Natural killer cell (primary cell): ENCODE results near the gene VCX. TPM values are rescaled to one million over a fixed set of nuclear protein-coding genes. Genes with fewer than 3 reads are reported as not detected.

Experiments
- ATAC-seq, 3 donors: fragments of 150-1000 bp in 2 of 3; fragments of 200-7000 bp in 1 of 3; cut with Tn5 transposase; 1 replicate in 1 of 3; 2 replicates in 2 of 3; pipeline ENCODE4 v1.10.0; 2021; ENCODE audit warnings: mild to moderate bottlenecking in 2 of 3, moderate library complexity in 2 of 3
- DNase-seq, 2 donors: peaks; one replicate each; pipeline versions ENCODE4 v3.0.0 to v3.0.0-alpha.2; 2013 to 2021; ENCODE audit warnings: mixed read lengths in 1 of 2
- H3K27ac ChIP-seq: one replicate; pipeline ENCODE4 v1.5.1; 2013; ENCODE audit warnings: mild to moderate bottlenecking, low read length
- H3K27me3 ChIP-seq: one replicate; pipeline ENCODE4 v1.6.1; 2013; ENCODE audit warnings: low read length; ENCODE audit not compliant: control insufficient read depth, insufficient read depth
- H3K36me3 ChIP-seq: one replicate; pipeline ENCODE4 v1.6.1; 2013; ENCODE audit warnings: low read length; ENCODE audit not compliant: control insufficient read depth, insufficient read depth
- H3K4me1 ChIP-seq: one replicate; pipeline ENCODE4 v1.6.1; 2013; ENCODE audit warnings: low read length; ENCODE audit not compliant: control insufficient read depth, insufficient read depth
- H3K4me3 ChIP-seq: one replicate; pipeline ENCODE4 v1.5.1; 2013; ENCODE audit warnings: low read length
- H3K9me3 ChIP-seq: one replicate; pipeline ENCODE4 v1.6.1; 2013; ENCODE audit warnings: low read length; ENCODE audit not compliant: control insufficient read depth, insufficient read depth
- H3K27ac Mint-ChIP-seq, 2 donors: one replicate each; pipeline ENCODE4 v1.8.0; 2022; ENCODE audit warnings: mild to moderate bottlenecking in 2 of 2, mixed read lengths in 2 of 2, moderate library complexity in 1 of 2
- H3K27me3 Mint-ChIP-seq, 2 donors: one replicate each; pipeline ENCODE4 v1.8.0; 2022; ENCODE audit warnings: low read depth in 2 of 2, mixed read lengths in 2 of 2
- H3K36me3 Mint-ChIP-seq: one replicate; pipeline ENCODE4 v1.8.0; 2022; ENCODE audit warnings: mixed read lengths
- H3K4me1 Mint-ChIP-seq, 2 donors: one replicate each; pipeline ENCODE4 v1.8.0; 2022; ENCODE audit warnings: mixed read lengths in 2 of 2
- H3K4me3 Mint-ChIP-seq: one replicate; pipeline ENCODE4 v1.8.0; 2022; ENCODE audit warnings: mild to moderate bottlenecking, moderate library complexity, mixed read lengths
- H3K9me3 Mint-ChIP-seq, 2 donors: one replicate each; pipeline ENCODE4 v1.8.0; 2022; ENCODE audit warnings: mixed read lengths in 2 of 2
- WGBS: methylation state at CpG from one replicate; pipeline ENCODE4 v1.1.7; 2013; ENCODE audit warnings: missing lambda C conversion rate; ENCODE audit not compliant: insufficient coverage; 5-methylcytosine and 5-hydroxymethylcytosine counted together
- intact Hi-C: fragments of 100-400 bp; cut with micrococcal nuclease; formaldehyde crosslinking; loops from one replicate; pipeline ENCODE4 v1.14.2; 2022
- total RNA-seq, 4 donors: library from RNA; stranded (reverse); fragments of 120-200 nt in 1 of 4; gene quantifications; one replicate each; pipeline versions ENCODE4 v1.2.3 to v1.2.4, GENCODE V29; 2013 to 2022
- TF ChIP-seq, protein P1 (sequence below): fragments of 200-600 bp; IDR thresholded peaks from one replicate; pipeline ENCODE4 v1.8.0; 2022; ENCODE audit warnings: antibody characterized with exemption

Gene VCX
- total RNA-seq, 3 donors from 2014 or later (not counting 1 experiment from before 2014, with no cell fraction given): not detected

- H3K4me1 Mint-ChIP-seq: no peaks in the 10 kb centered on the region
- Histone ChIP-seq H3K4me1 (no peaks in the 10 kb centered on the region), H3K36me3 (no peaks in the 10 kb centered on the region), H3K9me3 (no peaks in the 10 kb centered on the region), H3K27me3 (no peaks in the 10 kb centered on the region), H3K4me3 (no peak overlapping the region), H3K27ac (no peak overlapping the region)
- no peaks in the 10 kb centered on the region for H3K9me3 Mint-ChIP-seq
- ATAC-seq (no peak), DNase-seq (no peak)
- H3K27ac Mint-ChIP-seq: no peak overlapping the region
- no peaks in the 10 kb centered on the region for H3K36me3 Mint-ChIP-seq
- TF ChIP-seq, protein P1, sequence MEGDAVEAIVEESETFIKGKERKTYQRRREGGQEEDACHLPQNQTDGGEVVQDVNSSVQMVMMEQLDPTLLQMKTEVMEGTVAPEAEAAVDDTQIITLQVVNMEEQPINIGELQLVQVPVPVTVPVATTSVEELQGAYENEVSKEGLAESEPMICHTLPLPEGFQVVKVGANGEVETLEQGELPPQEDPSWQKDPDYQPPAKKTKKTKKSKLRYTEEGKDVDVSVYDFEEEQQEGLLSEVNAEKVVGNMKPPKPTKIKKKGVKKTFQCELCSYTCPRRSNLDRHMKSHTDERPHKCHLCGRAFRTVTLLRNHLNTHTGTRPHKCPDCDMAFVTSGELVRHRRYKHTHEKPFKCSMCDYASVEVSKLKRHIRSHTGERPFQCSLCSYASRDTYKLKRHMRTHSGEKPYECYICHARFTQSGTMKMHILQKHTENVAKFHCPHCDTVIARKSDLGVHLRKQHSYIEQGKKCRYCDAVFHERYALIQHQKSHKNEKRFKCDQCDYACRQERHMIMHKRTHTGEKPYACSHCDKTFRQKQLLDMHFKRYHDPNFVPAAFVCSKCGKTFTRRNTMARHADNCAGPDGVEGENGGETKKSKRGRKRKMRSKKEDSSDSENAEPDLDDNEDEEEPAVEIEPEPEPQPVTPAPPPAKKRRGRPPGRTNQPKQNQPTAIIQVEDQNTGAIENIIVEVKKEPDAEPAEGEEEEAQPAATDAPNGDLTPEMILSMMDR: no peak
- H3K4me3 Mint-ChIP-seq: no peak overlapping the region
- H3K27me3 Mint-ChIP-seq: no peaks in the 10 kb centered on the region
- intact Hi-C loops: no loop called here
- WGBS: 91% methylated on average over 2 of the region's 2 CpGs
These were observed 34.0 kb downstream of the VCX start for GRCh38 chrX:7876957-7877356.

GRCh38 chrX:7889135-7889534 lies 46.2 kb downstream of the VCX start:
- Mint-ChIP-seq H3K27me3 (peaks cover 0 to 8% of the 10 kb centered on the region in 2 donors), H3K36me3 (no peaks in the 10 kb centered on the region), H3K4me3 (no peak overlapping the region), H3K4me1 (no peaks in the 10 kb centered on the region), H3K9me3 (peaks cover 2 to 3% of the 10 kb centered on the region in 2 donors), H3K27ac (no peak overlapping the region)
- no peaks in the 10 kb centered on the region for H3K36me3 ChIP-seq
- TF ChIP-seq, protein P1: no peak
- no peak overlapping the region for H3K27ac ChIP-seq
- no peak for ATAC-seq
- intact Hi-C loops: no loop called here
- DNase-seq: peak in 1 of 2 donors; percentile 5
- no peaks in the 10 kb centered on the region for H3K9me3 ChIP-seq
- H3K27me3 ChIP-seq: no peaks in the 10 kb centered on the region
- H3K4me1 ChIP-seq: no peaks in the 10 kb centered on the region
- H3K4me3 ChIP-seq: no peak overlapping the region
- WGBS: no CpG with 5 or more reads among the region's 2 CpGs

DNA sequence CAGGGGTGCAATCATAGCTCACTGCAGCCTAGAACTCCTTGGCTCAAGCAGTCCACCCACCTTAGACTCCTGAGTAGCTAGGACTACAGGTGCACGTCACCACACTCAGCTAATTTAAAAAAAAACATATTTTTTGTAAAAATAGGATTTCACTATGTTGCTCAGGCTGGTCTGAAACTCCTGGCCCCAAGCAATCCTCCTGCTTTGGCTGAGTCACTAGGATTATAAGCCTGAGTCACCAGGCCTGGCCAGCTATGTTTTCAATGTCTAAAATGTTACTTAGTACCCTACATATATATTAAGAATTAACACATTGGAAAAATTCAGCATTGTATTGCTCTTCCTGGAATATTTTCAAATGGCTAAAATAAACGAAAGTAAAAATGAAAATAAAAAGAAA lies 46.7 kb downstream of the VCX start:
- no peaks in the 10 kb centered on the region for H3K36me3 Mint-ChIP-seq
- peaks cover 2 to 3% of the 10 kb centered on the region in 2 donors for H3K9me3 Mint-ChIP-seq
- Histone ChIP-seq H3K4me1 (no peaks in the 10 kb centered on the region), H3K9me3 (no peaks in the 10 kb centered on the region), H3K27me3 (no peaks in the 10 kb centered on the region), H3K36me3 (no peaks in the 10 kb centered on the region), H3K4me3 (no peak overlapping the region), H3K27ac (no peak overlapping the region)
- H3K4me1 Mint-ChIP-seq: no peaks in the 10 kb centered on the region
- intact Hi-C loops: no loop called here
- DNase-seq (no peak), ATAC-seq (no peak)
- WGBS: no CpG with 5 or more reads among the region's 2 CpGs
- no peak overlapping the region for H3K4me3 Mint-ChIP-seq
- H3K27me3 Mint-ChIP-seq: peaks cover 0 to 8% of the 10 kb centered on the region in 2 donors
- TF ChIP-seq, protein P1: no peak
- H3K27ac Mint-ChIP-seq: no peak overlapping the region

DNA sequence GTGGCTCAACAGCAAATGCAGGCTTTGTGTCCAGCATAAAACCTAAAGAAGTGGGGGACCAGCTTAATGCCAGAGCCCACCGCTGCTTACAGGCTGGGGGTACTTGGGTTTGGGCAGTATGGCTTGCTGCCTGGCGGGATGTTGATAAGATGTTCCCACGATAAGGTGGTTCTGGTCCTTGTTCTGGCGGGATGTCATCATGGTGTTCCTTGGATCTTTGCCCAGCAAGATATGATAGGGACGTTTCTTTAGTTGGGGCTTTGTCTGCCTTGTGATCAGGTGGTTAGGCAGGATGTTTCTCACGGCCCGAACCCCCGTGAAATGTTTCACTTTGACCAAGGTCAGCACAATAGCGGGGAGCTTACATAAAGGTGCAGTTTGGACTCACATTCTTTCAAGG lies 49.0 kb downstream of the VCX start:
- DNase-seq: no peak
- Histone ChIP-seq H3K4me3 (no peak overlapping the region), H3K27me3 (no peaks in the 10 kb centered on the region), H3K36me3 (no peaks in the 10 kb centered on the region), H3K9me3 (no peaks in the 10 kb centered on the region), H3K4me1 (no peaks in the 10 kb centered on the region), H3K27ac (no peak overlapping the region)
- H3K36me3 Mint-ChIP-seq: no peaks in the 10 kb centered on the region
- WGBS: 73% methylated on average over 9 of the region's 9 CpGs
- intact Hi-C loops: no loop called here
- H3K4me3 Mint-ChIP-seq: no peak overlapping the region
- no peaks in the 10 kb centered on the region for H3K4me1 Mint-ChIP-seq
- no peak overlapping the region for H3K27ac Mint-ChIP-seq
- TF ChIP-seq, protein P1: no peak
- H3K27me3 Mint-ChIP-seq: peaks cover 0 to under 1% of the 10 kb centered on the region in 2 donors
- no peaks in the 10 kb centered on the region for H3K9me3 Mint-ChIP-seq
- no peak for ATAC-seq
